HG03045 (cell line): ENCODE data around the gene ZFYVE9.
"Not testable (repeated sequence)": the region's sequence is repeated elsewhere in the genome, so short reads cannot be mapped to it uniquely, and the experiment has no call there.

Experiments
- ATAC-seq: cut with Tn5 transposase; IDR thresholded peaks from one replicate; pipeline ENCODE4 v1.9.1; 2021; ENCODE audit warnings: mild to moderate bottlenecking, moderate library complexity; ENCODE audit not compliant: unreplicated experiment

Gene ZFYVE9

GRCh38 chr1:52142220-52143183 lies 613 bp downstream of the ZFYVE9 start:
- peak; percentile 45 for ATAC-seq

GRCh38 chr1:52145137-52145536 lies 3.2 kb downstream of the ZFYVE9 start:
- no peak for ATAC-seq

GRCh38 chr1:52150445-52150844 lies 8.6 kb downstream of the ZFYVE9 start:
- ATAC-seq, result not testable (repeated sequence)

- no peak for ATAC-seq
Observed at GRCh38 chr1:52150946-52151345, 9.1 kb downstream of the ZFYVE9 start.

- ATAC-seq, result no peak
Observed at GRCh38 chr1:52152572-52152971, 10.7 kb downstream of the ZFYVE9 start.

GRCh38 chr1:52153010-52153409 lies 11.1 kb downstream of the ZFYVE9 start:
- no peak for ATAC-seq

GRCh38 chr1:52153898-52154297 lies 12.0 kb downstream of the ZFYVE9 start:
- no peak for ATAC-seq

- no peak for ATAC-seq
Observed at GRCh38 chr1:52156460-52156859, 14.6 kb downstream of the ZFYVE9 start.

GRCh38 chr1:52157582-52157981 lies 15.7 kb downstream of the ZFYVE9 start:
- no peak for ATAC-seq

- no peak for ATAC-seq
Observed at GRCh38 chr1:52158218-52158617, 16.3 kb downstream of the ZFYVE9 start.

- ATAC-seq, result no peak
Observed at GRCh38 chr1:52159033-52159789, 17.3 kb downstream of the ZFYVE9 start.

- no peak for ATAC-seq
Observed at GRCh38 chr1:52162947-52163346, 21.1 kb downstream of the ZFYVE9 start.

GRCh38 chr1:52164604-52165003 lies 22.7 kb downstream of the ZFYVE9 start:
- no peak for ATAC-seq

- ATAC-seq, result no peak
Observed at GRCh38 chr1:52166996-52167753, 25.3 kb downstream of the ZFYVE9 start.

- no peak for ATAC-seq
Observed at GRCh38 chr1:52168373-52169080, 26.6 kb downstream of the ZFYVE9 start.

GRCh38 chr1:52171149-52171548 lies 29.3 kb downstream of the ZFYVE9 start:
- ATAC-seq, result not testable (repeated sequence)

- ATAC-seq, result no peak
Observed at GRCh38 chr1:52179073-52179472, 37.2 kb downstream of the ZFYVE9 start.

- no peak for ATAC-seq
Observed at GRCh38 chr1:52180176-52180575, 38.3 kb downstream of the ZFYVE9 start.

- ATAC-seq, result not testable (repeated sequence)
Observed at GRCh38 chr1:52181759-52182158, 39.9 kb downstream of the ZFYVE9 start.

- ATAC-seq, result not testable (repeated sequence)
Observed at GRCh38 chr1:52182328-52182727, 40.4 kb downstream of the ZFYVE9 start.
